22Rv1 (cell line): Measurements from ENCODE around the gene CYSLTR2.

Experiments used
- ZFX ChIP-seq: fragments of 450-650 bp; IDR thresholded peaks from 2 replicates; pipeline ENCODE4 v1.6.1; 2017; ENCODE audit warnings: antibody characterized with exemption, borderline replicate concordance
- TF ChIP-seq, protein P1 (sequence below): fragments of 450-650 bp; IDR thresholded peaks from 2 replicates; pipeline ENCODE4 v1.5.1; 2017; ENCODE audit warnings: mild to moderate bottlenecking

DNA sequence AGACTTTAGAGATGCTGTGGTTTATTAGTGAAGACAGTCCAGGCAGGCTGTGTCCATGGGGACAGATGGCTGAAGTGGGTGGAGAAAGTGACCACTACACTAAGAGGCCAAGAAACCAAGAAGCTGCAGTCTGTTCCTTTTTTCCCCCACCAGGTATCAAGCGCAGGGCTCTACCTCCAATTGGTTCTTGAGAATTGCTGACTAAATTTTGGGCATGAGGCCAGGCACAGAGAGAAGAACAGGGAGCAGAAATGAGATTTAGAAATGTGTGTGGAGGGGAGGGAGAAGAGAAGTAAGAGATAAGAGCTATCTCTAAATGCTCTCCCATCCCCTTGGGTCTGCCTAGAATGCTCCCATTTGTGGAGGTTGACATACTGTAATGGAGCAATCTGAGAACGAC, 12.3 kb upstream of the CYSLTR2 start:
- TF ChIP-seq, protein P1, sequence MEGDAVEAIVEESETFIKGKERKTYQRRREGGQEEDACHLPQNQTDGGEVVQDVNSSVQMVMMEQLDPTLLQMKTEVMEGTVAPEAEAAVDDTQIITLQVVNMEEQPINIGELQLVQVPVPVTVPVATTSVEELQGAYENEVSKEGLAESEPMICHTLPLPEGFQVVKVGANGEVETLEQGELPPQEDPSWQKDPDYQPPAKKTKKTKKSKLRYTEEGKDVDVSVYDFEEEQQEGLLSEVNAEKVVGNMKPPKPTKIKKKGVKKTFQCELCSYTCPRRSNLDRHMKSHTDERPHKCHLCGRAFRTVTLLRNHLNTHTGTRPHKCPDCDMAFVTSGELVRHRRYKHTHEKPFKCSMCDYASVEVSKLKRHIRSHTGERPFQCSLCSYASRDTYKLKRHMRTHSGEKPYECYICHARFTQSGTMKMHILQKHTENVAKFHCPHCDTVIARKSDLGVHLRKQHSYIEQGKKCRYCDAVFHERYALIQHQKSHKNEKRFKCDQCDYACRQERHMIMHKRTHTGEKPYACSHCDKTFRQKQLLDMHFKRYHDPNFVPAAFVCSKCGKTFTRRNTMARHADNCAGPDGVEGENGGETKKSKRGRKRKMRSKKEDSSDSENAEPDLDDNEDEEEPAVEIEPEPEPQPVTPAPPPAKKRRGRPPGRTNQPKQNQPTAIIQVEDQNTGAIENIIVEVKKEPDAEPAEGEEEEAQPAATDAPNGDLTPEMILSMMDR, result no peak
- no peak for TF ChIP-seq ZFX
